Left renal cortex interstitium (tissue), 4 donors: ENCODE results near the gene AP3S2. TPM values are rescaled to one million over a fixed set of nuclear protein-coding genes. Genes with fewer than 3 reads are reported as not detected.
"Not testable (repeated sequence)": the region's sequence is repeated elsewhere in the genome, so short reads cannot be mapped to it uniquely, and the experiment has no call there.

Source experiments
- DNase-seq, 4 donors: peaks; one replicate each; pipeline ENCODE4 v3.0.0-alpha.2; 2013; ENCODE audit warnings: low read depth in 4 of 4, low spot score in 2 of 4, missing footprints in 1 of 4
- polyA plus RNA-seq, 4 donors: library from polyadenylated mRNA; unstranded; fragments of 120-200 nt; gene quantifications; one replicate each; pipeline ENCODE4 v1.2.1, GENCODE V29; 2013; ENCODE audit not compliant: insufficient read length in 4 of 4

Gene AP3S2
- polyA plus RNA-seq, 4 donors = 40.3 to 47.0 (median 41.9) TPM

DNA sequence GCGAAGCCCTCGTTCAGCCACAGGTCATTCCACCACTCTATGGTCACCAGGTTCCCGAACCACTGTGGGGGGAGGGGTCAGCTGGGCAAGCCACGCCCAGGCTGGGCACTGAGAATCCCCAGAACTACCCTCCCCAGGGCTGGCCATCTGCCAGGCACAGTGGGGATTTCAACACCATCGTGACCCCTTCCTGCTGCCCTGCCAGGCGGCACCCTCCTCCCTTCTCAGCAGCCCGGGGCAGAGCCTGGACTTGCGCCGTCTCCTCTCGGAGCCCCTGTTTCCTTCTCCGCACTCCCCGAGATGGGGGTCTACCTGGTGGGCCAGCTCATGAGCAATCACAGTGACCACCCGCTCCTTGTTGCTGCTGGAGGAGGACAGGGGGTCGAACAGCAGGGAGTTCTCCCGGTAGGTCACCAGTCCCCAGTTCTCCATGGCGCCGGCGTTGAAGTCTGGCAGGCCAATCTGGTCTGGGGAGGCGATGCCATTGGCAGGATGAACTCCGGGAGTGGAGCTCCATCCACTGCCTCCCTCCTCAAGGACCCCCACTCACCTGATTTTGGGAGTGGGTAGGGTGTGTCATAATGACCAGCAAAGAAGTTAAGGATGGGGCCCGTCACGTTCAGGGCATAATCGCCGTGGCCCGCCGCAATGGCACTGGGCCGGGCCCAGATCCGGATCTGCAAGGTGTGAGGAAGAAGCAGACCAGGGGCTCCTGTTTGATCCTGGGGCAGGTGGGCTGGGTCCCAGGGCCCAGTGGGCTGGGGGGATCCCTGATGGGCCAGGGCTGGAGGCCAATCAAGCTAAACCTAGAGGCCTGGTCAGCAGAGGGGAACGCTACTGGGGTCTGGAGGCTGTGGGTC, 89.6 kb downstream of the AP3S2 start:
- no peak for DNase-seq

GRCh38 chr15:89802986-89803824, 90.6 kb downstream of the AP3S2 start:
- DNase-seq = no peak

DNA sequence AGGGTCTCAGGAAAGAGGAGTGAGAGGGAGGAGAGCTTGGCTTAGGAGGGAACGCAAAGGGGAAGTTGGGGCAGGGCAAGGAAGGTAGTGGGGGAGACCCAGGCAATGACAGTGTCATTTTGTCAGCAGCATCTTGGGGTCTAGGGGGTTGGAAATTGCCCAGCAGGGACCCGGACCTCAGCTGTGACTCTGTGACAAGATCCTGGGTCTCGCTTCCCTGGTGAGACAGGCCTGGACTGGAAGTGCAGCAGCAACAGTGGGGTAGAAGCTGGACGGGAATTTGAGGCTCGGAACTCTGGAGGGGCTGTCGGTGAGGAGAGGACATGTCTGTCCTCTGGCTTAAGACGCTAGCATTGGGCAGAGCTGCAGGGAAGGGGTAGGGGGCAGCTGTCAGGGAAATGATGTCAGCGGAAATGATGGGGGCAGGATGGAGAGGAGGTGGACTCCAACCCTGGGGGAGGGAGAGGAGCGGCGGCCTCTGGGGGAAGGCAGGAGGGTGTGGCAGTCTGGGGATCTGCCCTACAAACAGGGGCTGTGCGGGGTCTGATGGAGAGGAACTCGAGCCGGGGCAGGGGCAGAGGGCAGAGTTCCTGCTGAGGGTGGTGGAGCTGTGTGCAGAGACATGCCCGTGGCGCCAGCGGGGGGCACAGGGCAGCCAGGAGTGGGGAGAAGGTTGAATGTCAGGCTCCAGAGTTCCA, 91.4 kb downstream of the AP3S2 start:
- DNase-seq = no peak

DNA sequence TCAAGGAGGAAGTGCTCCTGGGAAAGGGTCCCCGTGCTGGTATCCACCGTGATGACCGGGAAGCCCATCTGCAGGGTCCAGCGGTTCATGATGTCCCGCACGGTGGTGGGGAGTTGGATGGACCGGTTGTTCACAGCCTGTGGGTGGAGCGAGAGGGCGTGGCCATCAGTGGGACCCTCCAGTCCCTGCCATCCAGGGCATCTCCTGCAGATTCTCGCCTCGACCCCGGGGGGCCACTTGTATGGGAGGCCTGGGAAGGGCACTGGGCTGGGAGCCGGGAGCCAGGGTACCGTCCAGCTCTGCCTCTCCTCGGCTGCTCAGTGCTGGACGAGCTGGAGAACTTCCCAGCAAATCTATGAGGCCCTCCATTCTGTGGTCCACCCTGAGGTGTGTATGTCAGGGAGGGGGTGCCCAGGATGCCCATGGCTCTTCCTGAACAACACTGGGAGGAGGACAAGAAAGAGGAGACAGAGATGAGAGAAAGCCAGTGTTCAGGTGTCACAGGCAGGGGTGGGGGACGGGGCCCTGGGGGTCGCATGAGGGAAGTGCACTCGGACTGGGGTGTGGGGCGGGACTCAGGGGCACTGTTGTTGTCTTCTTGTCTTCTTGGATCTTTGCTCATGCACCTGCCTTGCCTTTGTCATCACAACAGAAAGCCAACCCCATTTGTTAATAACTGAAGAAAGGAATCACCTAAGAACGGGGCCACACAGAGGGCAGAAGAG, 92.2 kb downstream of the AP3S2 start:
- no peak for DNase-seq

DNA sequence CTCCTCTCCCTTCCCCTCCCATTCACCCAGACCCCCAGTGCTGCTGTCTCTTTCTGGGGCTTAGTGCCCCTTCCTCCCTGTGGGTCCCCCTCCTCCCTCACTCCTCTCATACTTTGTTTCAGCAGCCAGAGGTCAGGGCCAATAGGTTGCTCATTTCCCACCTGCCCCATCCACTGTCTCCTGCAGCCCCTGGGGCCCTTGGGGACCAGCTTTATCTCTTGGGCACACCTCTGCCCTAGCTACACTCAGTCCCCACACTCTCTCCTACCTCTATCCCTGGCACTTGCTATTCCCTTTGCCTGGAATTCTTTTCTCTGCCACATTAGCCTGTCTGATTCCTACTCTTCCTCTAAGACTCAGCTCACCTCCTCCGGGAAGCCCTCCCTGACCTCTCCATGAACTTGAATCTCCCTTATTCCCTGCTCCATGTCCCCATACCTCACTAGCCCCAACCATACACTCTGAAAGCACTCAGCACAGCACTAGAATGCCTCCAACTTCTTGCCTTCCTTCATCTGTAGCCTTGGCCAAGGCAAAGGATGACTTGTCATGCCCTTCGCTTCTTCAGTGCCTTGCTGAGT, 93.8 kb downstream of the AP3S2 start:
- DNase-seq = no peak

GRCh38 chr15:89799011-89799911, 94.5 kb downstream of the AP3S2 start:
- no peak for DNase-seq

GRCh38 chr15:89797678-89798201, 96.1 kb downstream of the AP3S2 start:
- no peak for DNase-seq

DNA sequence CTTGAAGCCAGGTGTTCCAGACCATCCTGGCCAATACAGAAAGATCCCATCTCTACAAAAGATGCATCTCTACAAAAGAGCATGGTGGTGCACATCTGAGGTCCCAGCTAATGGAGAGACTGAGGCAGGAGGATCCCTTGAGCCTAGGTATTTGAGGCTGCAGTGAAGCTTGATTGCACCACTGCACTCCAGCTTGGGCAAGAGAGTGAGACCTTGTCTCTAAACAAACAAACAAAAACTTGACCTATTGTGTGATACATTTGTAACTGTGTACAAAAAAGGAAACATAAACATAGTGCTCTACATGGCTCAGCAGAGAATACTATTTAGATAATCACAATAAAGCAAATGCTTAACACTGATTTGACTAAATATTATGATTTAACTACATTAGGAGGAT, 97.8 kb downstream of the AP3S2 start:
- no peak for DNase-seq

DNA sequence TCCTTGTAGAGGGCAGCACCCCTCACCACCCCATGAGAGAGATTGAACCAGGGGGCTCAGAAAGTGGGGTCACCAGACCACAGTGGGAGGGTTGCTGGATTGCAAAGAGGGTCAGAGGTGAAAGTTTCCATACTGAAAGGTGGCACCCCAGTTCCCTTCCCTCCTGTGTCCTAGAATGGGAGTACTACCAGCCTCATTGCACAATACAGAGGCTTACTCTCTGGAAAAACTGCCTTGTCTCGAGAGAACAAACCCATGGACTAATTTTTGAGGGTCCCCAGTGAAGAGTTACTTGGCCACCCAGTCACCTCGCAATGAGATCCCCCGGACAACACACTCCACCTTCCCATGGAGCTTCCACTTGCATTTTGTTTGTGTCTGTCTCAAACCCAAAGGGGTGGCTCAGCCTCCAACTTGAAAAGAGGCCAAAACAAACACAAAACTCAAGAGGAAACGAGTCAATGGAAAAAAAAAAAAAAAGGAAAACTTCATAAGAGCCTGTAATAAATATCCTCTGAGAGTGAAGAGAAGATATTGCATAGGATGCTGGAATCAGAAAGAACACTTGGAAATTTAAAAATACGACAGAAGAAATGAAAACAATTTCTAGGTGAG, 99.1 kb downstream of the AP3S2 start:
- peak in 2 of 4 donors; percentile 41 to 49 for DNase-seq

DNA sequence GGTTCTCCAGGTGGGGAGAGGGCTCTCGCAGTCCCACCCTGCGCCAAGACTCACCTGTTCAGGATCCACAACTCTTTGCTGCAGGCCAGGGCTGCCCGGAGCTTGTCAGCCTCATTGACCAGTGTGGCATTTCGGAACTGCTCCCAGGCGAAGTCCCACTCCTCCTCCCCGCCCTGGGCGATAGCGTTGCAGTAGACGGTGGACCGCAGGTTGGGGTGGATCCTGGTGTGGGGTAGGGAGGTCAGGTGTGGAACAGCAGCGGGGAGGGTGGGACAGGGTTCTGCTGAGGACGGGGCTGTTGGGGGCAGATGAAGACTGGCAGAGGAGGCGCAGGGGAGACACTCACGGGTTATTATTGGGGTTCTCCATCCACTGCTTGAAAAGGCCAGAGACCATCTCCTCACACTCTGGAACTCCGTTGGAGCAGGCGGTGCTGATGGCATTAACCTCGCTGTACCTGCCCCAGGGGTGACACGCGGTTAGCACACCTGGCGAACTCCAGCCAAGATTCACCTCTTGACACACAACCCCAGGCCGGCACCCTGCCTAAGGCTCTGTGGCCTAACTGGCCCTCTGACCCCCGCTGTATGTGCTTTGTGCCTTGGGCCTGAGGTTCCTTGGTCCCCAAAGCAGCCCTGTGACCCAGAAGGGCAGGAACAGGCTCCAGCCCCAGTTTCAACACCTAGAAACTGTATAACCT, 101.5 kb downstream of the AP3S2 start:
- DNase-seq = no peak

DNA sequence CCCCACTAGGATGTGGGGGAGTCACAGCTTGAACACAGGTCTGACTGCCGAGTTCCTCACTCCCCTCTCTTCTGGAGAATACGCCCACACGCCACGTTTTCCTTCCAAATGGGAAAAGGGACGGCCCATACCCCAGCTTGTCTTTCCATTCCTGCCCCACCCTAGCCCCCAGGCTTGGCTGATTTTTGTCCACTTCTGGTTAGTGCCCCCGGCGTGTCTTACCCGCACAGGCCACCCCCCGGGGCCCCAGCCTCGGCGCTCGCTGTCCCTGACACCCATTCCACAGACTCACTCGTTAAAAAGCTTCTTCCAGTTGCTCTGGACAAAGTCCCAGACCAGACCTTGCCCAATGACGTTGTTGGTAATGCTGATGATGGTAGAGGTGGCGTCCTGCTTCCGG, 103.1 kb downstream of the AP3S2 start:
- DNase-seq = no peak

GRCh38 chr15:89790206-89790605, 103.6 kb downstream of the AP3S2 start:
- no peak for DNase-seq

GRCh38 chr15:89788585-89788984, 105.2 kb downstream of the AP3S2 start:
- not testable (repeated sequence) for DNase-seq

DNA sequence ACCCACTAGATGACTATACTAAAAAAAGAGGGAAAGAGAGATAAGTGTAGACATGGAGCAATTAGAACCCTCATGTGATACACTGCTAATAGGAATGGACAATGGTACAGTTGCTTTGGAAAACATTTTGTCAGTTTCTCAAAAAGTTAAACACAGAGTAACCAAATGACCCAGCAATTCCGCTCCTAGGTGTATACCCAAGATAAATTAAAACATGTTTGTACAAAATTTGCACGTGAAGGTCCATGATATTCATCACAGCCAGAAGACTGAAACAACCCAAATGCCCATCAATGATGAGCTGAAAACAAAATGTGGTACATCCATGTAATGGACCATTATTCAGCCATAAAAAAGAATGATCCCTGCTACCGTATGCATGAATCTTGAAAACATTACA, 105.8 kb downstream of the AP3S2 start:
- no peak for DNase-seq

DNA sequence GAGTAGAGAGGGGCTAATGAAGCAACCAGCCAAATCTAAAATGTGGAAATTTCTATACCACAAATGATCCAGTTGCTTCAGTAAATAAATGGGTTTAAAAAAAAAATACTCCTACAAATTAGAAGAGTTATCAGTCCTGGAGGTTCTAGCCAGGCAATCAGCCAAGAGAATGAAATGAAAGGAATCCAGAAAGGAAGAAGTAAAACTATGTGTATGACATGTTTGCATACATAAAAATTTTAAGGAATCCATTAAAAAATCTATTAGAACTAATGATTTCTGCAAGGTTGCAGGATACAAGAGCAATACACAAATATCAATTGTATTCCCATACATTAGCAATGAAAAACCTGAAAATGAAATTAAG, 108.0 kb downstream of the AP3S2 start:
- no peak for DNase-seq

DNA sequence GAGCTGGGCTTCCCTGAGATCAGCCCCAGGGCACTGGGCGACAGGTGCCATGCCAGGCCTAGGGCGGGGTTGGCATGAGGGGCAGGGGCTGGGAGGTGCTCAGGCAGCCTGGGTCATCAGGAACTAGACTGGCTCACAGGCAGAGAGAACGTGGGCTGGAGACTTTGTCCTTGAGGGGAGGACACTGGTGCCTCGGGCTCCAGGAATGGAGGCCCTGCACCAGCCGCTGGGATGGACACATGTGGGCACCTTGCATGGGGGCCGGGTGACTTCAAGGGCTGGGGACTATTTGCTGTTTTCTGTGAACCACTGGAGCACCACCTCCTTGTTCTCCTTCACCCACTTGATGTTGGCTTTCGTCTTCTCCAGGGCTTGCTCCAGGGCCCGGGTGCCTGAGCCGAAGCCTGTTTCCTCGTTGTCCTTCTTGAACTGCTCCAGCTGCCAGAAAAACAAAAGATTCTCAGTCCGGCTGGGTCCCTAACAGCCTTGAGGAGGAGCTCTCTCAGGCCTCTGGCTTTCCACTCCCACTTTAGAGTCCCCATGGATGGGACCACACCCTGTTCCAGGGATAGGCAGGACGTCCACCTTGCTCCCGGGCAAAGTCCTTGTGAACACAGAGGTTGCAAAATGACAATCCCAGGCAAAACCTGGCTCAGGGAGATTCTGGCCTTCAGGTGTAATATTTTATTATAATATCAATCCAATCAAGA, 108.6 kb downstream of the AP3S2 start:
- no peak for DNase-seq

- no peak for DNase-seq
Measured at GRCh38 chr15:89784686-89784960, 109.2 kb downstream of the AP3S2 start.
